Measurements from ENCODE around the gene C15orf40.

DNA sequence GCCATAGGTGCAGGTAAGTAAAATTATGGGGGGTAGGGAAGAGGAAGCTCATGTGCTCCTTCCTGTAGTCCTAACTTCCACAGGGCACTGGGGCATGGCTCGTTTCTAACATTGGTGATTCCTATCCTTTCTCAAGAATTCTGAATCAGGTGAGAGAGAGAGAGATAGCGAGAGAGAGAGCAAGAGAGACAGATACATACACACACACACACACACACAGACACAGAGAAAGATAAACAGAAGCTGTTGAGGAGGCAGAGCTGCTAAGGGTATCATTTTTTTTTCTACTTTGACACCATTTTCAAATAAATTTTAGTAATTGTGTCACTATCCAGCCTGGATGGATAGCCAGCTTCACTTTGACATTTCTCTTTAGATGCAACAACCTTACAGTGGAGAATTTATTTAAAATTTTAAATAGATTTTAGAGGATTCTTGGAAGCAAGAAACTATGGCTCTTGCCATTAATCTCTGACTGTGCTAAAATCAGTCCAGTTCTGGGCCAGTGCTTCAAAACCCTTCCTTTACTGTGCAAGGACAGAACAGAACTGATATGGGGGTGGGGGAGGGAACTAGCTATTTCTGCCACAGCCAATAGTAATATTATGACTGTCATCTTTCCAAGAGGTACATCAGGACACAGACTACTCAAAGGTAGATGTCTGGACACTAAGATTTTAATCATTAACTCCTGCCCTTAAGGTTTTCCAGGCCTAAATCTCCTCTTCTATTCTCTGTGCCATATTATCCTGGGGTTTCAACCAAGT lies 40.0 kb downstream of the C15orf40 start:
- TF ChIP-seq, protein P1, sequence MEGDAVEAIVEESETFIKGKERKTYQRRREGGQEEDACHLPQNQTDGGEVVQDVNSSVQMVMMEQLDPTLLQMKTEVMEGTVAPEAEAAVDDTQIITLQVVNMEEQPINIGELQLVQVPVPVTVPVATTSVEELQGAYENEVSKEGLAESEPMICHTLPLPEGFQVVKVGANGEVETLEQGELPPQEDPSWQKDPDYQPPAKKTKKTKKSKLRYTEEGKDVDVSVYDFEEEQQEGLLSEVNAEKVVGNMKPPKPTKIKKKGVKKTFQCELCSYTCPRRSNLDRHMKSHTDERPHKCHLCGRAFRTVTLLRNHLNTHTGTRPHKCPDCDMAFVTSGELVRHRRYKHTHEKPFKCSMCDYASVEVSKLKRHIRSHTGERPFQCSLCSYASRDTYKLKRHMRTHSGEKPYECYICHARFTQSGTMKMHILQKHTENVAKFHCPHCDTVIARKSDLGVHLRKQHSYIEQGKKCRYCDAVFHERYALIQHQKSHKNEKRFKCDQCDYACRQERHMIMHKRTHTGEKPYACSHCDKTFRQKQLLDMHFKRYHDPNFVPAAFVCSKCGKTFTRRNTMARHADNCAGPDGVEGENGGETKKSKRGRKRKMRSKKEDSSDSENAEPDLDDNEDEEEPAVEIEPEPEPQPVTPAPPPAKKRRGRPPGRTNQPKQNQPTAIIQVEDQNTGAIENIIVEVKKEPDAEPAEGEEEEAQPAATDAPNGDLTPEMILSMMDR (IDR thresholded peaks at IDR 0.05) = no peak
- TF ChIP-seq POLR2A (IDR thresholded peaks at IDR 0.05) = no peak
